NCI-H524 (cell line): ENCODE measurements around the gene ADGRB2.

Experiments
- DNase-seq, 2 experiments: peaks; one replicate each; lab custom pipeline; 2025; lab: John Stamatoyannopoulos, UW

Gene ADGRB2

GRCh38 chr1:31795801-31796621 is 31.9 kb upstream of the ADGRB2 start:
- DNase-seq: peak; percentile 53 to 77

GRCh38 chr1:31795096-31795675 is 31.0 kb upstream of the ADGRB2 start:
- no peak for DNase-seq

- no peak for DNase-seq
Measured at GRCh38 chr1:31793586-31794285, 29.6 kb upstream of the ADGRB2 start.

- DNase-seq: no peak
Measured at GRCh38 chr1:31793086-31793485, 28.9 kb upstream of the ADGRB2 start.

- DNase-seq: no peak
Measured at GRCh38 chr1:31792541-31792940, 28.4 kb upstream of the ADGRB2 start.

GRCh38 chr1:31792116-31792515 is 28.0 kb upstream of the ADGRB2 start:
- no peak for DNase-seq

- no peak for DNase-seq
Measured at GRCh38 chr1:31791131-31791858, 27.2 kb upstream of the ADGRB2 start.

GRCh38 chr1:31790641-31791091 is 26.5 kb upstream of the ADGRB2 start:
- DNase-seq: no peak

GRCh38 chr1:31790140-31790539 is 26.0 kb upstream of the ADGRB2 start:
- DNase-seq: no peak

GRCh38 chr1:31789259-31790065 is 25.3 kb upstream of the ADGRB2 start:
- peak; percentile 78 to 85 for DNase-seq

- DNase-seq: peak in 1 of 2 experiments; percentile 67
Measured at GRCh38 chr1:31788825-31789256, 24.7 kb upstream of the ADGRB2 start.

GRCh38 chr1:31788138-31788824 is 24.1 kb upstream of the ADGRB2 start:
- peak; percentile 78 to 89 for DNase-seq

GRCh38 chr1:31787786-31788137 is 23.6 kb upstream of the ADGRB2 start:
- DNase-seq: no peak

GRCh38 chr1:31787261-31787660 is 23.1 kb upstream of the ADGRB2 start:
- DNase-seq: no peak

GRCh38 chr1:31786366-31787060 is 22.4 kb upstream of the ADGRB2 start:
- DNase-seq: no peak

GRCh38 chr1:31785947-31786290 is 21.8 kb upstream of the ADGRB2 start:
- no peak for DNase-seq

GRCh38 chr1:31785020-31785946 is 21.1 kb upstream of the ADGRB2 start:
- DNase-seq: peak; percentile 78 to 92

- DNase-seq: no peak
Measured at GRCh38 chr1:31784356-31785019, 20.3 kb upstream of the ADGRB2 start.

- DNase-seq: no peak
Measured at GRCh38 chr1:31783846-31784245, 19.7 kb upstream of the ADGRB2 start.
